ENCODE measurements around the gene SELPLG. TPM values are rescaled to one million over a fixed set of nuclear protein-coding genes. Genes with fewer than 3 reads are reported as not detected.

SELPLG gene
- total and polyA plus RNA-seq, 4 donors: 2.1 to 9.6 (median 4.8) TPM

DNA sequence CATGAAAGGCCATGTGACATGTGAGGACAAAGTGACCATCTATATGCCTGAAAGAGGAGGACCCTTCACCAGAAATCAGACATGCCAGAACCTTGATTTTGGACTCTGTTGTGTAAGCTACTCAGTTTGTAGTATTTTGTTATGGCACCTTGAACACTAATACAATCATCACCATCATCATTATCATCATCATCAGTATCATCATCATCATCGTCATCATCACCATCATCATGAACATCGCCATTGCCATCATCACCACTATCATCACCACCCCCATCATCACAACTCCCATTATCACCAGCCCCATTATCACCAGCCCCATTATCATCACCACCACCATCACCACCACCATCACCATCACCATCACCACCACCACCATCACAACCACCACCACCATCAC lies 55.4 kb downstream of the SELPLG start:
- Histone ChIP-seq H3K4me3 (ENCODE audit: low read depth in 1 of 3, low read length in 3 of 3) (no peak overlapping the region), H3K36me3 (ENCODE audit: control insufficient read depth in 4 of 4, insufficient read depth in 3 of 4, low read depth in 1 of 4, low read length in 3 of 4) (no peaks in the 10 kb centered on the region), H3K9ac (ENCODE audit: low read depth in 1 of 2, low read length in 2 of 2) (no peak overlapping the region), H3K4me1 (ENCODE audit: control insufficient read depth in 4 of 4, insufficient read depth in 4 of 4, low read length in 3 of 4) (no peaks in the 10 kb centered on the region), H3K27me3 (ENCODE audit: control insufficient read depth in 4 of 4, insufficient read depth in 4 of 4, low read length in 3 of 4) (no peaks in the 10 kb centered on the region), H3K9me3 (ENCODE audit: control insufficient read depth in 4 of 4, low read length in 3 of 4) (no peaks in the 10 kb centered on the region), H3K27ac (ENCODE audit: low read depth in 1 of 2, low read length in 2 of 2) (no peak overlapping the region)
- no peak for DNase-seq (ENCODE audit: low spot score)
- WGBS: 95% methylated on average over 2 of the region's 2 CpGs
- TF ChIP-seq YY1 (IDR thresholded peaks at IDR 0.05) (no peak), FOXA1 (IDR thresholded peaks at IDR 0.05) (no peak), JUND (IDR thresholded peaks at IDR 0.05) (no peak), RXRA (IDR thresholded peaks at IDR 0.05) (no peak), EGR1 (IDR thresholded peaks at IDR 0.05; ENCODE audit: low read depth in 2 of 2) (no peak), RAD21 (IDR thresholded peaks at IDR 0.05) (no peak), TAF1 (conservative IDR thresholded peaks at IDR 0.05) (no peak)
- TF ChIP-seq, protein P1, sequence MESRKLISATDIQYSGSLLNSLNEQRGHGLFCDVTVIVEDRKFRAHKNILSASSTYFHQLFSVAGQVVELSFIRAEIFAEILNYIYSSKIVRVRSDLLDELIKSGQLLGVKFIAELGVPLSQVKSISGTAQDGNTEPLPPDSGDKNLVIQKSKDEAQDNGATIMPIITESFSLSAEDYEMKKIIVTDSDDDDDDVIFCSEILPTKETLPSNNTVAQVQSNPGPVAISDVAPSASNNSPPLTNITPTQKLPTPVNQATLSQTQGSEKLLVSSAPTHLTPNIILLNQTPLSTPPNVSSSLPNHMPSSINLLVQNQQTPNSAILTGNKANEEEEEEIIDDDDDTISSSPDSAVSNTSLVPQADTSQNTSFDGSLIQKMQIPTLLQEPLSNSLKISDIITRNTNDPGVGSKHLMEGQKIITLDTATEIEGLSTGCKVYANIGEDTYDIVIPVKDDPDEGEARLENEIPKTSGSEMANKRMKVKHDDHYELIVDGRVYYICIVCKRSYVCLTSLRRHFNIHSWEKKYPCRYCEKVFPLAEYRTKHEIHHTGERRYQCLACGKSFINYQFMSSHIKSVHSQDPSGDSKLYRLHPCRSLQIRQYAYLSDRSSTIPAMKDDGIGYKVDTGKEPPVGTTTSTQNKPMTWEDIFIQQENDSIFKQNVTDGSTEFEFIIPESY (IDR thresholded peaks at IDR 0.05): no peak
- TF ChIP-seq, protein P2, sequence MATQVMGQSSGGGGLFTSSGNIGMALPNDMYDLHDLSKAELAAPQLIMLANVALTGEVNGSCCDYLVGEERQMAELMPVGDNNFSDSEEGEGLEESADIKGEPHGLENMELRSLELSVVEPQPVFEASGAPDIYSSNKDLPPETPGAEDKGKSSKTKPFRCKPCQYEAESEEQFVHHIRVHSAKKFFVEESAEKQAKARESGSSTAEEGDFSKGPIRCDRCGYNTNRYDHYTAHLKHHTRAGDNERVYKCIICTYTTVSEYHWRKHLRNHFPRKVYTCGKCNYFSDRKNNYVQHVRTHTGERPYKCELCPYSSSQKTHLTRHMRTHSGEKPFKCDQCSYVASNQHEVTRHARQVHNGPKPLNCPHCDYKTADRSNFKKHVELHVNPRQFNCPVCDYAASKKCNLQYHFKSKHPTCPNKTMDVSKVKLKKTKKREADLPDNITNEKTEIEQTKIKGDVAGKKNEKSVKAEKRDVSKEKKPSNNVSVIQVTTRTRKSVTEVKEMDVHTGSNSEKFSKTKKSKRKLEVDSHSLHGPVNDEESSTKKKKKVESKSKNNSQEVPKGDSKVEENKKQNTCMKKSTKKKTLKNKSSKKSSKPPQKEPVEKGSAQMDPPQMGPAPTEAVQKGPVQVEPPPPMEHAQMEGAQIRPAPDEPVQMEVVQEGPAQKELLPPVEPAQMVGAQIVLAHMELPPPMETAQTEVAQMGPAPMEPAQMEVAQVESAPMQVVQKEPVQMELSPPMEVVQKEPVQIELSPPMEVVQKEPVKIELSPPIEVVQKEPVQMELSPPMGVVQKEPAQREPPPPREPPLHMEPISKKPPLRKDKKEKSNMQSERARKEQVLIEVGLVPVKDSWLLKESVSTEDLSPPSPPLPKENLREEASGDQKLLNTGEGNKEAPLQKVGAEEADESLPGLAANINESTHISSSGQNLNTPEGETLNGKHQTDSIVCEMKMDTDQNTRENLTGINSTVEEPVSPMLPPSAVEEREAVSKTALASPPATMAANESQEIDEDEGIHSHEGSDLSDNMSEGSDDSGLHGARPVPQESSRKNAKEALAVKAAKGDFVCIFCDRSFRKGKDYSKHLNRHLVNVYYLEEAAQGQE (IDR thresholded peaks at IDR 0.05): no peak
- TF ChIP-seq, protein P3, sequence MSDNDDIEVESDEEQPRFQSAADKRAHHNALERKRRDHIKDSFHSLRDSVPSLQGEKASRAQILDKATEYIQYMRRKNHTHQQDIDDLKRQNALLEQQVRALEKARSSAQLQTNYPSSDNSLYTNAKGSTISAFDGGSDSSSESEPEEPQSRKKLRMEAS (IDR thresholded peaks at IDR 0.05): no peak

DNA sequence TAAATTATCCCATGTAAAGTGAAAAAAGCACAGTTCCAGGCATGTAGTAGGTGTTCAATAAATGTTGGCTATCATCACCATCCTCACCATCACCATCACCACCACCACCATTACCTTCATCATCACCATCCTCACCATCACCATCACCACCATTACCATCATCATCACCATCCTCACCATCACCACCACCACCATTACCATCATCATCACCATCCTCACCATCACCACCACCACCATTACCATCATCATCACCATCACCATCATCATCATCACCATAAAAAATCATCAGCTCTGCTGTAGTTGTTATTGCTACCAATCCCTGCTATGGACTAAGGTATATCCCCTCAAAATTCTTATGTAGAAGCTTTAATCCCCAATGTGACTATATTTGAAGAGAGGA lies 56.2 kb downstream of the SELPLG start:
- H3K4me1 ChIP-seq (ENCODE audit: control insufficient read depth in 4 of 4, insufficient read depth in 4 of 4, low read length in 3 of 4): no peaks in the 10 kb centered on the region
- no peak overlapping the region for H3K27ac ChIP-seq (ENCODE audit: low read depth in 1 of 2, low read length in 2 of 2)
- H3K4me3 ChIP-seq (ENCODE audit: low read depth in 1 of 3, low read length in 3 of 3): no peak overlapping the region
- H3K9me3 ChIP-seq (ENCODE audit: control insufficient read depth in 4 of 4, low read length in 3 of 4): no peaks in the 10 kb centered on the region
- no peaks in the 10 kb centered on the region for H3K27me3 ChIP-seq (ENCODE audit: control insufficient read depth in 4 of 4, insufficient read depth in 4 of 4, low read length in 3 of 4)
- H3K36me3 ChIP-seq (ENCODE audit: control insufficient read depth in 4 of 4, insufficient read depth in 3 of 4, low read depth in 1 of 4, low read length in 3 of 4): no peaks in the 10 kb centered on the region
- no peak for DNase-seq (ENCODE audit: low spot score)
- TF ChIP-seq CTCF (IDR thresholded peaks at IDR 0.05; ENCODE audit: low read depth, low read length, missing input control) (no peak), HNF4G (IDR thresholded peaks at IDR 0.05) (no peak), GABPA (IDR thresholded peaks at IDR 0.05 in 1 of 2, conservative IDR thresholded peaks at IDR 0.05 in 1 of 2) (no peak), RAD21 (IDR thresholded peaks at IDR 0.05) (no peak), FOXA1 (IDR thresholded peaks at IDR 0.05) (no peak), JUND (IDR thresholded peaks at IDR 0.05) (no peak)
- TF ChIP-seq, protein P1 (IDR thresholded peaks at IDR 0.05): no peak
- TF ChIP-seq, protein P3 (IDR thresholded peaks at IDR 0.05): no peak
- H3K9ac ChIP-seq (ENCODE audit: low read depth in 1 of 2, low read length in 2 of 2): no peak overlapping the region

Measured in liver (tissue), 9 donors.